Measurements from ENCODE around the gene ARMC7.

ARMC7 gene

DNA sequence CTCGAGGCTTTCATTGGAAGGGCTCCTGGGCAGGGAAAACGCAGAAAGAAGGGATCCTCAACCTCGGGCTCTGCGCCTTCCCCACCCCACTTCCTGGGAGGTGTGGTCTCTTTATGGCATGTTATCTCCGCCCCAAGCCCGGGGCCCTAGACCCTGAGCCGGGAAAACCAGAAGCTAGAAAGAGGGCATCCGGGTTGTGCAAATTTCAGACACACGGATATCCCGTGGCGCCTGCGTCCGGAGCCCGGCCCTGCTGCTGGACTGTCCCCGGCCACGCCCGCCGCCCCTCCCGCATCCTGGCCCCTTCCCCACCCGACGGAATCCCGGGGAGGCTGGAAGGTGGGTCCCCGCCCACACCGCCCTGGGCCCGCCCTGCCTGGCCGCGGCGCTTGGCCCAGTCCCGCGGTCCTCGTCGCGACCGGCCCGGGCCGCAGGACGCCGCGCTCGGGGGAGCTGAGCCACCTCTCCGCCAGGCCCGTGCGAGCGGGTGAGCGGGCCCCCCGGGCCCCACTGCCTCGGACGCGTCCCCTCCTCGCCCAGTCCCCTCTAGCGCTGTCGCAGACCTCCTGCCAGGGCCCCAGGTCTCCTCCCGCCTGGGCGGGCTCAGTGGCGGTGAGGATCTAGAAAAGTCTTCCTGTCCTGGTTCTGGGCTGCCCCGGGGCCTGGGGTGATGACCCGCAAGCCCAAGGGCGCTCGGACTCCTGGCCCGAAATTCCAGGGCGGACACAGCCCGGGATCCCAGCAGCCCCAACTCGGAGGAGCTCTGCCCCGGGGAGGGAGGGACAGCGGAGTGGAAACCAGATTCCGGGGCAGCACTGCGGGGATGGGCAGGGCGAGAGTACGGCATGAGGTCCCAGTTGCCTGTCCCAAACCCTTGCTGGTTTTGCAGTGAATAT is 22.0 kb upstream of the ARMC7 start, which contains the start of gene SLC16A5:
Gene SLC16A5, plus strand, starts transcription at position 397 of the 896 bp plus-strand sequence. CDS start 5,683 bp downstream, outside the sequence.
- peaks cover 19% of the 10 kb centered on the region for H3K4me1 ChIP-seq (ENCODE audit: insufficient read depth, low read length, poor library complexity, severe bottlenecking)
- H3K79me2 ChIP-seq (ENCODE audit: insufficient read depth, low read length): no peaks in the 10 kb centered on the region
- H3F3A ChIP-seq (ENCODE audit: low read depth): no peaks in the 10 kb centered on the region
- H3K27me3 ChIP-seq (ENCODE audit: insufficient read depth, low read length, poor library complexity, severe bottlenecking): no peaks in the 10 kb centered on the region
- H3K9me3 ChIP-seq (ENCODE audit: insufficient read depth, low read depth, low read length): no peaks in the 10 kb centered on the region
- H2AFZ ChIP-seq (ENCODE audit: low read length): peak within 1 kb of the TSS; percentile 81
- peak within 1 kb of the TSS; percentile 74 for H3K9ac ChIP-seq (ENCODE audit: low read depth, low read length, poor library complexity, severe bottlenecking)
- no peaks in the 10 kb centered on the region for H3K9me2 ChIP-seq (replicated peaks; ENCODE audit: low read depth, low read length)
- no peaks in the 10 kb centered on the region for H3K36me3 ChIP-seq (ENCODE audit: insufficient read depth, low read length)
- H3K4me3 ChIP-seq (ENCODE audit: low read length, poor library complexity, severe bottlenecking): peak within 1 kb of the TSS; percentile 75
- TF ChIP-seq EZH2phosphoT487 (IDR thresholded peaks at IDR 0.05; ENCODE audit: borderline replicate concordance): no peak
- TF ChIP-seq, protein P1, sequence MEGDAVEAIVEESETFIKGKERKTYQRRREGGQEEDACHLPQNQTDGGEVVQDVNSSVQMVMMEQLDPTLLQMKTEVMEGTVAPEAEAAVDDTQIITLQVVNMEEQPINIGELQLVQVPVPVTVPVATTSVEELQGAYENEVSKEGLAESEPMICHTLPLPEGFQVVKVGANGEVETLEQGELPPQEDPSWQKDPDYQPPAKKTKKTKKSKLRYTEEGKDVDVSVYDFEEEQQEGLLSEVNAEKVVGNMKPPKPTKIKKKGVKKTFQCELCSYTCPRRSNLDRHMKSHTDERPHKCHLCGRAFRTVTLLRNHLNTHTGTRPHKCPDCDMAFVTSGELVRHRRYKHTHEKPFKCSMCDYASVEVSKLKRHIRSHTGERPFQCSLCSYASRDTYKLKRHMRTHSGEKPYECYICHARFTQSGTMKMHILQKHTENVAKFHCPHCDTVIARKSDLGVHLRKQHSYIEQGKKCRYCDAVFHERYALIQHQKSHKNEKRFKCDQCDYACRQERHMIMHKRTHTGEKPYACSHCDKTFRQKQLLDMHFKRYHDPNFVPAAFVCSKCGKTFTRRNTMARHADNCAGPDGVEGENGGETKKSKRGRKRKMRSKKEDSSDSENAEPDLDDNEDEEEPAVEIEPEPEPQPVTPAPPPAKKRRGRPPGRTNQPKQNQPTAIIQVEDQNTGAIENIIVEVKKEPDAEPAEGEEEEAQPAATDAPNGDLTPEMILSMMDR (conservative IDR thresholded peaks at IDR 0.05; ENCODE audit: low read length): no peak
- H3K4me2 ChIP-seq (ENCODE audit: low read depth, low read length, poor library complexity, severe bottlenecking): peak within 1 kb of the TSS; percentile 76
- no peaks in the 10 kb centered on the region for H4K20me1 ChIP-seq (ENCODE audit: insufficient read depth, low read length, poor library complexity, severe bottlenecking)

DNA sequence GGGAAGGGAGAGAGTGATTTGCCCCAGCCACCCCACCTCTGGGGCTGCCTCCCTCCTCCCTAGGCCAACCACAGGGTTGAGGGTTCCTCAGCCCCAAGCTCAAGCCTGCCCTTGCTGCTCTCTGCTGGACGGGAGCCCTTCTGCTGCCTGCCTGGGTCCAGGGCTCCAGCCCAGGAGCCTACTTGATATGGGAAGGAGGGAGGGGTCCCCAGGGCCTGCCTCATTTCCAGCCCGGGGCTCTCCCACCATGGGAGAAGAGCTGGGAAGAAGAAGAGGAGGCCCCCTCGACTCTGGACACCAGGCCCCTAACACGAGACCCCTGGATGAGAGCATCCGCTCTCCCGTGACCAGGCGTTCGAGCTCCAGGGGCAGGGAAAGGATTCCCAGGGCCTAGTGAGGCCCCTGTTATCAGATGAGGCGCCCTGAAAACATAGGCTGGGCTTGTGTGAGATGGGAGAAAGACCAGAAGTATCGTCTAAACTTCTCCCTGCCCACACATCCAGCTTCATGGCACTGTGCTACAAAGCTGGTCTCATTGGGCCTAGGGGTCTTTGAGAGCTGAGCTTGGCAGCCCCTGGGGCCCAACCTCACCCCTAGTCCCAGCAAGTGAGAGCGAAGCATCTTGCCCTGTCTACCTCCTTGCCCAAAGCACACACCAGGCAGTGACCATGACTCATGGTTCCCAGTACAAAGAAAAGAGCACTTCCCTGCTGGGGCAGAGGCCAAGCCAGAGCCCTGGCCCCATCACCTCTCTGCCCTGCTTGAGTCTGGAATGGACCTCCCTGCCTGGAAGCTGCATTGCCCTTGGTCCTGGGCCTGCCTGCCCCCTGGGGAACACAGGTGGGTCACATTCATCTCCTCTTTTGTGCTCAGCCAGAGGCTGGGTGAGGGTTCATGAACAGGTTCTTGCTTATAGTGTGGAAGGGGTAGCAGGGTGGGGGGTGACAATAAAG is 21.0 kb upstream of the ARMC7 start:
- H4K20me1 ChIP-seq (ENCODE audit: insufficient read depth, low read length, poor library complexity, severe bottlenecking): no peaks in the 10 kb centered on the region
- H2AFZ ChIP-seq (ENCODE audit: low read length): peak overlapping the region; percentile 81
- no peaks in the 10 kb centered on the region for H3K79me2 ChIP-seq (ENCODE audit: insufficient read depth, low read length)
- H3K4me1 ChIP-seq (ENCODE audit: insufficient read depth, low read length, poor library complexity, severe bottlenecking): peaks cover 19% of the 10 kb centered on the region
- H3F3A ChIP-seq (ENCODE audit: low read depth): no peaks in the 10 kb centered on the region
- H3K4me2 ChIP-seq (ENCODE audit: low read depth, low read length, poor library complexity, severe bottlenecking): peak overlapping the region; percentile 76
- peak overlapping the region; percentile 74 for H3K9ac ChIP-seq (ENCODE audit: low read depth, low read length, poor library complexity, severe bottlenecking)
- no peaks in the 10 kb centered on the region for H3K9me2 ChIP-seq (replicated peaks; ENCODE audit: low read depth, low read length)
- no peaks in the 10 kb centered on the region for H3K9me3 ChIP-seq (ENCODE audit: insufficient read depth, low read depth, low read length)
- H3K27me3 ChIP-seq (ENCODE audit: insufficient read depth, low read length, poor library complexity, severe bottlenecking): no peaks in the 10 kb centered on the region
- no peaks in the 10 kb centered on the region for H3K36me3 ChIP-seq (ENCODE audit: insufficient read depth, low read length)
- H3K4me3 ChIP-seq (ENCODE audit: low read length, poor library complexity, severe bottlenecking): peak overlapping the region; percentile 75
- TF ChIP-seq, protein P1 (conservative IDR thresholded peaks at IDR 0.05; ENCODE audit: low read length): no peak
- no peak for TF ChIP-seq EZH2phosphoT487 (IDR thresholded peaks at IDR 0.05; ENCODE audit: borderline replicate concordance)
